ENCODE results near the gene FAM200A. TPM values are rescaled to one million over a fixed set of nuclear protein-coding genes. Genes with fewer than 3 reads are reported as not detected.
"Not testable (repeated sequence)": the region's sequence is repeated elsewhere in the genome, so short reads cannot be mapped to it uniquely, and the experiment has no call there.

Gene FAM200A
- total RNA-seq, 4 donors from 2014 or later, result 3.5 to 8.6 (median 4.3) TPM

DNA sequence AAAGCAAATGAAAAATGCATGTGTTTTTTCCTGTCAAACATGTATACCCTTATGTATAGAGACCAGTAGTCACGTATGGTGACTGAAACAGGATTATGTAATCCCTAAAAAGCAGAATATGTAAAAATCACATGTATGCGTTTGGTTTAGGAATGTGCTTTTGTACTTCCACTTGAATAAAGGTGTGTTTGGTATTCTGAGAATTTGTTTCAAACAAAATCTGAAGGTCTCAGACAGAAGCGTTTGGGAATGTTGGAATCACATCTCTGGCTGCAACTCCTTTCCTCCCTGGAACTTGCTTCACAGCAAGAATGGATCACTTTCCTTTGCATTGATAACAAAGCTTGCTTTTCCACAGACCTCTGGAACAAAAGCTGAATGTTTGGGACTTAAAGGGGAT, 24.3 kb upstream of the FAM200A start:
- 68 to 70% methylated on average over 3 of the region's 3 CpGs for WGBS, 2 donors (ENCODE audit: low coverage in 1 of 2)
- no peak overlapping the region for H3K27ac ChIP-seq
- no peaks in the 10 kb centered on the region for H3K9me3 ChIP-seq
- no peaks in the 10 kb centered on the region for H3K27me3 ChIP-seq
- TF ChIP-seq, protein P1, sequence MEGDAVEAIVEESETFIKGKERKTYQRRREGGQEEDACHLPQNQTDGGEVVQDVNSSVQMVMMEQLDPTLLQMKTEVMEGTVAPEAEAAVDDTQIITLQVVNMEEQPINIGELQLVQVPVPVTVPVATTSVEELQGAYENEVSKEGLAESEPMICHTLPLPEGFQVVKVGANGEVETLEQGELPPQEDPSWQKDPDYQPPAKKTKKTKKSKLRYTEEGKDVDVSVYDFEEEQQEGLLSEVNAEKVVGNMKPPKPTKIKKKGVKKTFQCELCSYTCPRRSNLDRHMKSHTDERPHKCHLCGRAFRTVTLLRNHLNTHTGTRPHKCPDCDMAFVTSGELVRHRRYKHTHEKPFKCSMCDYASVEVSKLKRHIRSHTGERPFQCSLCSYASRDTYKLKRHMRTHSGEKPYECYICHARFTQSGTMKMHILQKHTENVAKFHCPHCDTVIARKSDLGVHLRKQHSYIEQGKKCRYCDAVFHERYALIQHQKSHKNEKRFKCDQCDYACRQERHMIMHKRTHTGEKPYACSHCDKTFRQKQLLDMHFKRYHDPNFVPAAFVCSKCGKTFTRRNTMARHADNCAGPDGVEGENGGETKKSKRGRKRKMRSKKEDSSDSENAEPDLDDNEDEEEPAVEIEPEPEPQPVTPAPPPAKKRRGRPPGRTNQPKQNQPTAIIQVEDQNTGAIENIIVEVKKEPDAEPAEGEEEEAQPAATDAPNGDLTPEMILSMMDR (IDR thresholded peaks at IDR 0.05), result no peak
- TF ChIP-seq POLR2A (IDR thresholded peaks at IDR 0.05) (no peak), POLR2AphosphoS5 (IDR thresholded peaks at IDR 0.05) (no peak), EP300 (IDR thresholded peaks at IDR 0.05) (no peak)
- ATAC-seq, result no peak
- no peak overlapping the region for H3K4me3 ChIP-seq
- peaks cover 0 to 38% of the 10 kb centered on the region in 2 donors for H3K36me3 ChIP-seq
- H3K4me1 ChIP-seq, result peaks cover 0 to 16% (median 6%) of the 10 kb centered on the region in 3 donors

DNA sequence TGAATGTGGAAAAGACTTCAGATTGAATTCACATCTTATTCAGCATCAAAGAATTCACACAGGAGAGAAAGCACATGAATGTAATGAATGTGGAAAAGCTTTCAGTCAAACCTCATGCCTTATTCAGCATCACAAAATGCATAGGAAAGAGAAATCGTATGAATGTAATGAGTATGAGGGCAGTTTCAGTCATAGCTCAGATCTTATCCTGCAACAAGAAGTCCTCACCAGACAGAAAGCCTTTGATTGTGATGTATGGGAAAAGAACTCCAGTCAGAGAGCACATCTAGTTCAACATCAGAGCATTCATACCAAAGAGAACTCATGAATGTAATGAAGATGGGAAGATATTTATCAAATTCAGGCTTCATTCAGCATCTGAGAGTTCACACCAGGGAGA, 21.3 kb upstream of the FAM200A start:
- ATAC-seq, result no peak
- no peak for TF ChIP-seq POLR2AphosphoS5 (IDR thresholded peaks at IDR 0.05)
- TF ChIP-seq POLR2A (IDR thresholded peaks at IDR 0.05), result no peak
- TF ChIP-seq EP300 (IDR thresholded peaks at IDR 0.05), result no peak
- TF ChIP-seq, protein P1 (IDR thresholded peaks at IDR 0.05), result no peak
- Histone ChIP-seq H3K4me1 (no peaks in the 10 kb centered on the region), H3K9me3 (no peaks in the 10 kb centered on the region), H3K36me3 (peaks cover 0 to 57% of the 10 kb centered on the region in 2 donors), H3K4me3 (no peak overlapping the region), H3K27me3 (no peaks in the 10 kb centered on the region), H3K27ac (no peak overlapping the region)
- 85 to 100% methylated on average over 1 of the region's 1 CpG for WGBS, 2 donors (ENCODE audit: low coverage in 1 of 2)

DNA sequence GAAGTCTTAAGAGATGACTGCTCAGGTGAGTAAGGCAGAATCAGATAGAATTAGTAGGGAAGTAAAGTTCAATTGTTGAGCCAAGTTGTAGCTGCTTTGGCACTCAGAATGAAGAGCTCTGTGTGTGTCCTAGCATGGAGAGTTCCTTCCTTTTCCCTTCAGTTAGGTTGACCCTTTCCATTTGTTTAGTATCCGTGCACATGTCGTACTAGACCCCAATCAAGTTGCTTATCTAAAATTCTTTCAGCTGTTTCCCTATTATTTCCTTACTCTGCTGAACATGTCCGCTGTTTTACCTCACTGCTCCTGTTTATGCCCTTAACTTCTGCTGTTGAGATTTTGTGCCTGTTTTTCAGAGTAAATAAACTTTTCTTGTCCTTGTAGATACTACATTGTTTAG, 19.9 kb upstream of the FAM200A start:
- H3K36me3 ChIP-seq, result peaks cover 0 to 66% of the 10 kb centered on the region in 2 donors
- H3K4me3 ChIP-seq, result no peak overlapping the region
- WGBS, 2 donors (ENCODE audit: low coverage in 1 of 2), result 82 to 94% methylated on average over 2 to 3 of the region's 3 CpGs
- H3K4me1 ChIP-seq, result no peaks in the 10 kb centered on the region
- no peaks in the 10 kb centered on the region for H3K27me3 ChIP-seq
- H3K9me3 ChIP-seq, result no peaks in the 10 kb centered on the region
- no peak for ATAC-seq
- no peak overlapping the region for H3K27ac ChIP-seq
- TF ChIP-seq, protein P1 (IDR thresholded peaks at IDR 0.05), result no peak
- TF ChIP-seq EP300 (IDR thresholded peaks at IDR 0.05) (no peak), POLR2AphosphoS5 (IDR thresholded peaks at IDR 0.05) (no peak), POLR2A (IDR thresholded peaks at IDR 0.05) (no peak)

DNA sequence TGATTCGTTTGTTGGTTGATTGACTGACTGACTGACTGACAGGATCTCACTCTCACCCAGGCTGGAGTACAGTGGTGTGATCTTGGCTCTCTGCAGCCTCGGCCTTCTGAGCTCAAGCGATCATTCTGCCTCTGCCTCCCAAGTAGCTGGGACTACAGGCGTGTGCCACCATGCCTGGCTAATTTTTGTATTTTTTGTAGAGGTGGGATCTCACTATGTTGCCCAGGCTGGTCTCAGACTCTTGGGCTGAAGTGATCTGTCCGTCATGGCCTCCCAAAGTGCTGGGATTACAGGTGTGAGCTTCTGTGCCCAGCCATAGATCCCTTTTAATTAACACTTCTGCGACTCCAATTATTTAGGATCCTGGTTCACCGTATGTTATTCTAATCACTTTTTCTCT, 16.9 kb upstream of the FAM200A start:
- not testable (repeated sequence) for H3K4me1 ChIP-seq, ATAC-seq, H3K27ac ChIP-seq, H3K9me3 ChIP-seq, H3K27me3 ChIP-seq, H3K4me3 ChIP-seq
- peaks cover 0 to 84% of the 10 kb centered on the region in 2 donors for H3K36me3 ChIP-seq
- WGBS, 2 donors (ENCODE audit: low coverage in 1 of 2), result 92 to 98% methylated on average over 6 to 7 of the region's 7 CpGs

DNA sequence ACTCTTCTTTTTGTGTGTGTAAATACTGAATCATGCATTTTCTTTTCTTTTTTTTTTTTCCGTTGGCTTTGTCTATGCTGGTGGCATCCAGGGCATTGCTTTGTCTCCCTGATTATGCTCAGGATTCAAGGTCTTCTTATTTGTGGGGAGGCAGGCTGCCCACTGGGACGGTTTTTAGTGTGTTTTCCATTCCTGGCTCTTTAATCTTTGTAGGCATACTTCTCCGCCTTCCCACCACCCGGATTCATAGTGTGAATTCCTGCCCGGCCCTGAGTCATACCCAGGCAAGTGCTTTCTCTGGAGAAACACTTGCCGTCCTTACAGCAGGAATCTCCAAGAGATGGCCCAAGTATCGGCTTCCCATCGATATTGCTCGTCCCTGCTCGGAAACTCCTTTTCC, 11.7 kb upstream of the FAM200A start:
- WGBS, 2 donors (ENCODE audit: low coverage in 1 of 2), result 70 to 92% methylated on average over 5 to 10 of the region's 10 CpGs
- no peaks in the 10 kb centered on the region for H3K27me3 ChIP-seq
- no peak for ATAC-seq
- peaks cover 0 to 78% of the 10 kb centered on the region in 2 donors for H3K36me3 ChIP-seq
- TF ChIP-seq, protein P1 (IDR thresholded peaks at IDR 0.05), result no peak
- TF ChIP-seq POLR2AphosphoS5 (IDR thresholded peaks at IDR 0.05), result no peak
- TF ChIP-seq POLR2A (IDR thresholded peaks at IDR 0.05), result no peak
- no peak for TF ChIP-seq EP300 (IDR thresholded peaks at IDR 0.05)
- no peaks in the 10 kb centered on the region for H3K9me3 ChIP-seq
- peaks cover 0 to 41% (median 13%) of the 10 kb centered on the region in 3 donors for H3K4me1 ChIP-seq
- H3K27ac ChIP-seq, result peak overlapping the region in 1 of 4 donors; percentile 33
- no peak overlapping the region for H3K4me3 ChIP-seq
